K562 (cell line): ENCODE measurements around the gene FASTK. TPM values are rescaled to one million over a fixed set of nuclear protein-coding genes. Genes with fewer than 3 reads are reported as not detected.

Experiments used
- ATAC-seq: fragments of 200-7000 bp; cut with Tn5 transposase; 3 replicates; pipeline ENCODE4 v1.9.1; 2020; ENCODE audit warnings: moderate library complexity
- BruUV-seq: library from RNA; stranded (reverse); fragments of 400-500 nt; replicated peaks from 2 replicates; lab custom pipeline; 2021; lab: Mats Ljungman, UMichigan
- CTCF ChIA-PET: fragments of 300-600 bp; formaldehyde crosslinking; extraction: SDS; loops from one replicate; lab custom pipeline; 2021; ENCODE audit warnings: low intra/inter-chr PET ratio; lab: Yijun Ruan, JAX
- POLR2A ChIA-PET: fragments of 300-600, 350-650 bp; sonication (Branson Sonifier 250); formaldehyde crosslinking; extraction: SDS; loops from one replicate; lab custom pipeline; 2021; ENCODE audit warnings: antibody characterized with exemption, inconsistent platforms; lab: Yijun Ruan, JAX
- DNase-seq, 4 experiments: peaks; one replicate each; pipeline versions ENCODE4 v3.0.0 to v3.0.0-alpha.2; 2011 to 2018; ENCODE audit warnings: low spot score in 3 of 4, mixed read lengths in 3 of 4; ENCODE audit errors: extremely low read depth in 1 of 4
- FAIRE-seq: peaks from 2 replicates; lab custom pipeline; 2011; peaks lifted over from hg19 to GRCh38; lab: Jason Lieb, UNC
- H2AFZ ChIP-seq: 2 replicates; pipeline ENCODE4 v1.6.0; 2011; ENCODE audit warnings: low read depth, low read length, control low read depth, inconsistent platforms
- H3K27ac ChIP-seq: fragments of 200-600 bp; 3 replicates; pipeline ENCODE4 v1.8.0; 2011; ENCODE audit warnings: low read depth, mild to moderate bottlenecking, control low read depth, inconsistent platforms, low read length, moderate library complexity, mixed read lengths; ENCODE audit errors: extremely low read depth
- H3K27me3 ChIP-seq, 2 experiments: fragments of 300-600 bp in 1 of 2; 2 replicates in 1 of 2; 3 replicates in 1 of 2; pipeline versions ENCODE4 v1.6.0 to v1.8.0; 2011; ENCODE audit warnings: inconsistent platforms in 2 of 2, low read length in 2 of 2, mild to moderate bottlenecking in 1 of 2, mixed read lengths in 1 of 2, moderate library complexity in 1 of 2; ENCODE audit not compliant: control insufficient read depth in 2 of 2, insufficient read depth in 2 of 2
- H3K36me3 ChIP-seq: fragments of 300-600 bp; 3 replicates; pipeline ENCODE4 v1.8.0; 2011; ENCODE audit warnings: mild to moderate bottlenecking, low read length, inconsistent platforms; ENCODE audit not compliant: control insufficient read depth, insufficient read depth
- H3K4me1 ChIP-seq, 2 experiments: fragments of 200-600 bp in 1 of 2; replicated peaks in 1 of 2; 2 replicates in 1 of 2; 3 replicates in 1 of 2; pipeline versions ENCODE4 v1.5.1 to v1.8.0; 2011; ENCODE audit warnings: inconsistent platforms in 2 of 2, low read length in 2 of 2, mild to moderate bottlenecking in 1 of 2, mixed read lengths in 1 of 2, moderate library complexity in 1 of 2; ENCODE audit not compliant: control insufficient read depth in 2 of 2, insufficient read depth in 2 of 2
- H3K4me2 ChIP-seq: 2 replicates; pipeline ENCODE4 v1.6.1; 2011; ENCODE audit warnings: low read length, control low read depth, inconsistent platforms, mixed read lengths; ENCODE audit not compliant: insufficient read depth
- H3K4me3 ChIP-seq: fragments of 200-600 bp; sonication (generic), shearing (Covaris generic); 2 replicates; pipeline ENCODE4 v1.5.1; 2016; ENCODE audit warnings: control low read depth, inconsistent platforms
- H3K79me2 ChIP-seq: fragments of 200-600 bp; 3 replicates; pipeline ENCODE4 v1.8.0; 2011; ENCODE audit warnings: low read length, inconsistent platforms; ENCODE audit not compliant: control insufficient read depth, insufficient read depth
- H3K9ac ChIP-seq, 2 experiments: 2 replicates each; pipeline versions ENCODE4 v1.6.0 to v1.6.1; 2011; ENCODE audit warnings: low read depth in 2 of 2, low read length in 2 of 2, control low read depth in 1 of 2, inconsistent platforms in 1 of 2, mild to moderate bottlenecking in 1 of 2, mixed read lengths in 1 of 2; ENCODE audit not compliant: insufficient read depth in 1 of 2
- H3K9me1 ChIP-seq: one replicate; pipeline ENCODE4 v1.6.0; 2011; ENCODE audit warnings: inconsistent platforms, mild to moderate bottlenecking, low read length, moderate library complexity; ENCODE audit not compliant: control insufficient read depth, insufficient read depth
- H3K9me3 ChIP-seq: replicated peaks from 2 replicates; pipeline ENCODE4 v1.5.1; 2011; ENCODE audit warnings: low read depth, low read length, inconsistent platforms; ENCODE audit not compliant: control insufficient read depth, insufficient read depth
- H4K20me1 ChIP-seq: replicated peaks from 2 replicates; pipeline ENCODE4 v1.6.1; 2011; ENCODE audit warnings: low read length, inconsistent platforms, mixed read lengths; ENCODE audit not compliant: control insufficient read depth, insufficient read depth
- MCM3 ChIP-seq: fragments of 450-650 bp; IDR thresholded peaks from 2 replicates; pipeline ENCODE4 v1.6.1; 2016
- NR3C1 ChIP-seq: sonication (generic); formaldehyde crosslinking; IDR thresholded peaks from 2 replicates; pipeline ENCODE4 v1.8.1; 2022; ENCODE audit warnings: missing genetic modification reagents
- POLR2G ChIP-seq: fragments of 200-400 bp; formaldehyde crosslinking; IDR thresholded peaks from 2 replicates; pipeline ENCODE4 v1.6.1; 2017; ENCODE audit warnings: low read depth, mild to moderate bottlenecking, antibody characterized with exemption, low read length, moderate library complexity
- YBX1 ChIP-seq: fragments of 450-650 bp; IDR thresholded peaks from 2 replicates; pipeline ENCODE4 v1.7.1; 2016; ENCODE audit warnings: mild to moderate bottlenecking
- WGBS: fragments of 100-300 bp; shearing (Covaris generic); methylation state at CpG from one replicate; pipeline ENCODE4 v1.1.6; 2016; ENCODE audit warnings: low coverage, mixed read lengths; ENCODE audit not compliant: insufficient coverage; ENCODE audit errors: missing lambda C conversion rate; 5-methylcytosine and 5-hydroxymethylcytosine counted together
- in situ Hi-C: fragments of 300-500 bp; cut with MboI; formaldehyde crosslinking; loops from 4 replicates; pipeline ENCODE4 v1.15.0; 2018; ENCODE audit warnings: inconsistent platforms, mixed read lengths
- intact Hi-C: fragments of 100-400 bp; cut with micrococcal nuclease; formaldehyde crosslinking; loops from 2 replicates; pipeline ENCODE4 v1.14.2; 2022
- polyA plus RNA-seq, 8 experiments: library from polyadenylated mRNA; depleted of rRNA in 4 of 8; stranded (reverse) in 5 of 8; unstranded in 3 of 8; fragments of >200 nt; fragmentation: Nextera tagmentation in 2 of 8; fragmentation: Illumina TruSeq in 1 of 8; extraction: Ambion mirVana in 2 of 8; extraction: Trizol in 1 of 8; gene quantifications; 2 replicates each; pipeline versions ENCODE4 v1.2.1 to v1.2.3, GENCODE V29; 2011 to 2014; ENCODE audit warnings: inconsistent platforms in 1 of 8, missing spikeins in 1 of 8
- total RNA-seq, 7 experiments: library from RNA; depleted of rRNA in 6 of 7; stranded (reverse); fragments of >200 nt in 6 of 7; fragmentation: Illumina TruSeq in 2 of 7; extraction: Trizol in 2 of 7; gene quantifications; 2 replicates each; pipeline versions ENCODE4 v1.2.1 to v1.2.3, GENCODE V29; 2011 to 2021; ENCODE audit warnings: low replicate concordance in 1 of 7

FASTK gene
- total and polyA plus RNA-seq, 9 of the 15 experiments (the other 6 are each of a cell fraction or from before 2014, with no cell fraction given): 0.51 to 150 (median 48.2) TPM

- no peak for FAIRE-seq
- Histone ChIP-seq H3K4me1 (peaks cover 20 to 64% of the 10 kb centered on the region in 2 experiments), H3K9me3 (no peaks in the 10 kb centered on the region), H2AFZ (no peak overlapping the region), H3K9me1 (peaks cover 13% of the 10 kb centered on the region), H3K79me2 (peaks cover 41% of the 10 kb centered on the region), H3K36me3 (peaks cover 84% of the 10 kb centered on the region; the same call in 2 of the 3 replicates), H4K20me1 (peaks cover 45% of the 10 kb centered on the region), H3K27ac (no peak overlapping the region), H3K9ac (peak overlapping the region in 1 of 2 experiments; percentile 64; a peak in 2 of 4 replicates), H3K4me3 (no peak overlapping the region), H3K4me2 (no peak overlapping the region), H3K27me3 (no peaks in the 10 kb centered on the region)
- no TSS peak for BruUV-seq
- intact Hi-C loops (no loop called here), in situ Hi-C loops (no loop called here)
- ChIA-PET CTCF (no interaction called here), POLR2A (interaction anchor here (0.5 to 1.2 kb wide), 6 partner anchors 18 to 193 kb away, joined by 3 to 5 read pairs (median 3); no protein-coding TSS in a partner anchor)
- WGBS: 95% methylated on average over 27 of the region's 27 CpGs
- ATAC-seq: no peak
- no peak for TF ChIP-seq YBX1
- peak; percentile 38 for TF ChIP-seq POLR2G
- no peak for DNase-seq
These were observed 36.2 kb upstream of the FASTK start for GRCh38 chr7:151116603-151117440.

GRCh38 chr7:151115836-151116418, 35.3 kb upstream of the FASTK start:
- in situ Hi-C loops: no loop called here
- H3K4me1 ChIP-seq: peaks cover 28 to 66% of the 10 kb centered on the region in 2 experiments
- peaks cover 50% of the 10 kb centered on the region for H3K79me2 ChIP-seq

More at GRCh38 chr7:151115836-151116418, 35.3 kb upstream of the FASTK start:
- Histone ChIP-seq H3K27me3 (no peaks in the 10 kb centered on the region), H3K9me3 (no peaks in the 10 kb centered on the region), H3K4me2 (no peak overlapping the region), H3K9ac (peak overlapping the region in 1 of 2 experiments; percentile 64; a peak in 2 of 4 replicates), H3K27ac (no peak overlapping the region), H3K36me3 (peaks cover 81% of the 10 kb centered on the region; the same call in 2 of the 3 replicates), H3K9me1 (peaks cover 13% of the 10 kb centered on the region), H3K4me3 (no peak overlapping the region), H2AFZ (no peak overlapping the region), H4K20me1 (peaks cover 53% of the 10 kb centered on the region)
- FAIRE-seq (no peak), ATAC-seq (no peak), DNase-seq (no peak)
- TF ChIP-seq MCM3: no peak
- peak; percentile 19; the same call in 1 of the 2 replicates for TF ChIP-seq NR3C1 (CRISPR knock-in tag)
- ChIA-PET POLR2A (interaction anchor here (0.5 to 0.6 kb wide), 2 partner anchors 42 to 192 kb away, joined by 3 to 4 read pairs; no protein-coding TSS in a partner anchor), CTCF (interaction anchor here (1.0 kb wide), 1 partner anchor 88 kb away, joined by 4 read pairs; the partner anchor contains the start of gene ABCB8)
- WGBS: 93% methylated on average over 14 of the region's 14 CpGs
- intact Hi-C loops: no loop called here
- BruUV-seq: no TSS peak
